GM21619 (cell line): Measurements from ENCODE around the gene SVBP.

Experiments
- ATAC-seq: cut with Tn5 transposase; IDR thresholded peaks from one replicate; pipeline ENCODE4 v1.9.1; 2021; ENCODE audit not compliant: unreplicated experiment

Gene SVBP

GRCh38 chr1:42765832-42766740 lies 51.1 kb downstream of the SVBP start:
- ATAC-seq = no peak

GRCh38 chr1:42765269-42765668 lies 51.9 kb downstream of the SVBP start:
- ATAC-seq = no peak

- ATAC-seq = no peak
These were observed 54.9 kb downstream of the SVBP start for GRCh38 chr1:42762269-42762668.

- no peak for ATAC-seq
These were observed 55.6 kb downstream of the SVBP start for GRCh38 chr1:42761567-42761966.

- no peak for ATAC-seq
These were observed 58.1 kb downstream of the SVBP start for GRCh38 chr1:42759114-42759513.

GRCh38 chr1:42758641-42759040 lies 58.6 kb downstream of the SVBP start:
- ATAC-seq = no peak

- ATAC-seq = no peak
These were observed 59.3 kb downstream of the SVBP start for GRCh38 chr1:42757892-42758275.
